Left ventricle myocardium superior (tissue), 1 donor: ENCODE measurements around the gene PLCB4. TPM values are rescaled to one million over a fixed set of nuclear protein-coding genes. Genes with fewer than 3 reads are reported as not detected.
"Not testable (repeated sequence)": the region's sequence is repeated elsewhere in the genome, so short reads cannot be mapped to it uniquely, and the experiment has no call there.

Experiments used
- ATAC-seq: fragments of 200-7000 bp; cut with Tn5 transposase; one replicate; pipeline ENCODE4 v1.9.1; 2020; ENCODE audit warnings: mild to moderate bottlenecking, moderate library complexity
- DNase-seq: peaks from one replicate; pipeline ENCODE4 v3.0.0-alpha.2; 2020
- intact Hi-C: fragments of 100-400 bp; cut with micrococcal nuclease; formaldehyde crosslinking; loops from one replicate; pipeline ENCODE4 v1.11.0; 2022
- long read RNA-seq: library from polyadenylated mRNA; unstranded; transcript quantifications from one replicate; pipeline ENCODE4 v2.0.0, GENCODE V29; 2021
- total RNA-seq: library from RNA; stranded (reverse); fragmentation: NEBNext Ultra II Directional; extraction: Animal tissue kit (Norgen Biotek cat#: 25700); gene quantifications from one replicate; pipeline ENCODE4 v1.2.1, GENCODE V29; 2021
- donor health status: DM: no; HTN: yes; CAD: no; lungs with severe emphysema.

Gene PLCB4
- 29.1 TPM for total RNA-seq
- long read RNA-seq, partial matches to known transcripts: 13 of 43 reads
- long read RNA-seq, other reads (novel, unspliced or antisense): 30 of 43 reads

- ATAC-seq (peak; percentile 33), DNase-seq (peak; percentile 73)
- intact Hi-C loops: loop anchor here (10.0 kb wide), 1 partner anchor 214 kb away; no protein-coding TSS in a partner anchor
These were observed at the start of gene PLCB4 for GRCh38 chr20:9068841-9069663. TSS of gene PLCB4 (plus strand) at chr20:9069087. CDS start at chr20:9307815, 238,728 bp downstream.

- intact Hi-C loops: no loop called here
- no peak for ATAC-seq
- DNase-seq: no peak
These were observed 49.1 kb upstream of the PLCB4 start for GRCh38 chr20:9019833-9020232.

DNA sequence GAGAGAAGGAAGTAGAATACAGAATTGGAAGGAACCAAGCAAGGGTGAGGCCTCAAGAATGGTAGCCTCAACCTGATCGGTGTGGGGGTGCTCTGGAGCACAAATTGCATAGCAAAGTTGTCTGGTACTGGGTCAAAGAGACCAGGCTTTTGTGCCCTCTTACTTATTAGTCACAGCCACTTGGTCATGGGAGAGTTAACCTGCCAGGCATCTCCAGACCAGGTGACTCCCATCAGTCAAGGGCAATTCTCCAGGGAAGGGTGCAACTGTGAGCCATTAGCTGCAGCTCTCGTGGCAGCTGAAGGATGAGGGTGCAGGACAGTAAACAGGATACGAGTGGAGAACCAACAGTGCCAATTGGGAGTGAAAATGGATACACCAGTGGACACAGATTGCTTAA, 47.7 kb upstream of the PLCB4 start:
- intact Hi-C loops: no loop called here
- ATAC-seq (no peak), DNase-seq (no peak)

GRCh38 chr20:9021699-9022098, 47.2 kb upstream of the PLCB4 start:
- ATAC-seq (peak; percentile 92), DNase-seq (no peak)
- intact Hi-C loops: no loop called here

GRCh38 chr20:9022376-9022775, 46.5 kb upstream of the PLCB4 start:
- intact Hi-C loops: no loop called here
- DNase-seq: no peak
- peak; percentile 86 for ATAC-seq

GRCh38 chr20:9024606-9025005, 44.3 kb upstream of the PLCB4 start:
- DNase-seq (no peak), ATAC-seq (no peak)
- intact Hi-C loops: no loop called here

- DNase-seq: no peak
- intact Hi-C loops: no loop called here
- no peak for ATAC-seq
These were observed 43.9 kb upstream of the PLCB4 start for GRCh38 chr20:9025011-9025410.

- intact Hi-C loops: no loop called here
- DNase-seq: no peak
- no peak for ATAC-seq
These were observed 43.2 kb upstream of the PLCB4 start for GRCh38 chr20:9025643-9026042.

DNA sequence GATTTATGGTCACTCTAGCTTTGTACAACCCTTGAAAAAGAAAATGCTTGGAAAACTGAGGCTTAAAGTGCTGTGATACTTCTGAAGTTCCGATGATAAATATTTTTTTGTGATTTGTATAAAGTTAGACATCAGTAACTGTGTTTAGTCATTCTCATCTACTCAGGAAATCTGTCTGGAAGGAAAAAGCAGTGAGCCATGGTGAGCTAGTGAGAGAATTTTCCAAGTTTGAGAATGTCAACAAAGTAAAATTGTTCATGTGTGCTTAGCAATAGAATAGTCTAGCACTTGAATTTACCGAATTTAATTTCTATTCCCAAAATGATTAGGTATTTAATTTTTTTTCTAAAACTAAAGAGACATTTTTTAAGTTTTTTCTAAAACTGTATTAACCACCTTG, 41.3 kb upstream of the PLCB4 start:
- ATAC-seq: no peak
- no peak for DNase-seq
- intact Hi-C loops: no loop called here

DNA sequence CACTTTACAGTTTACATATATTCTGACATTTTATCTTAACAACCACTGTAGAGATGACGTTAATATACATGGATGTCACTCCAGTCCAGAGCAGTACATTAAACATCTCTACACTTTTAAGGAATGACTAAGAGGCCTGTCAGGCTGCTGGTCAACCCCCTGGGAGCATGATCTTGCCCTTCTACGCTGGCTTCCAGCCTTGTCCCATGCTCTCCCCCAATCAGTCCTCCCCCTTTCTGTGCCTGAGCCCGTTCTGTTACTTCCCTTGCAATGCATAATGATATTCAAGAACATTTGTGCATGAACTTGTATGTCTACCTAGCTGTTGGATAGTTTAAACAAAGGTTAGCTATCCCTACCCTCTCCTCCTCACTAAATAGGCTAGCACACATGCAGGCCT, 40.5 kb upstream of the PLCB4 start:
- intact Hi-C loops: no loop called here
- DNase-seq (no peak), ATAC-seq (no peak)

DNA sequence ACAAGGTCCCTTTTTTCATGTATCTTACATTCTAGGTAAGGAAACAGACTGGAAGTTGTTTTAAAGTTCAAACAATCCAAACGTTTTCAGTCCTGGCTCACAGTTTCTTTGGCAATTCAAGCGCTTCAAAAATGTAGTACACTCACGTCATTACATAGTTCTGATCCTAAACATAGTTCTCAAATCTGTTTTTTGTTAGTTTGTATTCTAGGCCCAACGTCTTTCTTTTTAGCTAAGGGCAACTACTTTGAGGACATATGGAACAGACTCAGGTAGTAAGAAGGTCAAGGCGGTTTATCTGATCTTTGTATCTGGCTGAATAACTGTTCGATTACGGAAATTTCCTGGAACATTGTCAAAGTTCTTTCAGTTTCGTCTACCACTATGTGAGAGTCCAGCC, 36.9 kb upstream of the PLCB4 start:
- ATAC-seq (no peak), DNase-seq (no peak)
- intact Hi-C loops: no loop called here

GRCh38 chr20:9032758-9033157, 36.1 kb upstream of the PLCB4 start:
- DNase-seq: no peak
- no peak for ATAC-seq
- intact Hi-C loops: no loop called here

DNA sequence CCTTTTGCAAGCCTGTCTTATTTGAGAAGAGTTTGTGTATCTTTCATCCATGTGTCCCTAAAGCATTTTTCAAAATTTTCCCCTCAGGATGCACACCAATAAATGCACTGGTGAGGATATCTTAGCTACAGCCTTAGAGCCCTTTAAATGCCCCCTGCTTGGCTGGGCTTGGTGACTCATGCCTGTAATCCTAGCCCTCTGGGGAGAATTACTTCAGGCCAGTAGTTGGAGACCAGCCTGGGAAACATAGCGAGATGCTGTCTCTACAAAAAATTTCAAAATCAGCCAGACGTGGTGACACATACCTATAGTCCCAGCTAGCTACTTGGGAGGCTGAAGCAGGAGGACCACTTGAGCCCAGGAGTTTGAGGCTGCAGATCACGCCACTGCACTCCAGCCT, 33.8 kb upstream of the PLCB4 start:
- ATAC-seq: peak; percentile 64
- no peak for DNase-seq
- intact Hi-C loops: no loop called here

- DNase-seq: no peak
- intact Hi-C loops: no loop called here
- no peak for ATAC-seq
These were observed 32.3 kb upstream of the PLCB4 start for GRCh38 chr20:9036593-9036992.

- DNase-seq (no peak), ATAC-seq (no peak)
- intact Hi-C loops: no loop called here
These were observed 29.9 kb upstream of the PLCB4 start for GRCh38 chr20:9038791-9039535.

DNA sequence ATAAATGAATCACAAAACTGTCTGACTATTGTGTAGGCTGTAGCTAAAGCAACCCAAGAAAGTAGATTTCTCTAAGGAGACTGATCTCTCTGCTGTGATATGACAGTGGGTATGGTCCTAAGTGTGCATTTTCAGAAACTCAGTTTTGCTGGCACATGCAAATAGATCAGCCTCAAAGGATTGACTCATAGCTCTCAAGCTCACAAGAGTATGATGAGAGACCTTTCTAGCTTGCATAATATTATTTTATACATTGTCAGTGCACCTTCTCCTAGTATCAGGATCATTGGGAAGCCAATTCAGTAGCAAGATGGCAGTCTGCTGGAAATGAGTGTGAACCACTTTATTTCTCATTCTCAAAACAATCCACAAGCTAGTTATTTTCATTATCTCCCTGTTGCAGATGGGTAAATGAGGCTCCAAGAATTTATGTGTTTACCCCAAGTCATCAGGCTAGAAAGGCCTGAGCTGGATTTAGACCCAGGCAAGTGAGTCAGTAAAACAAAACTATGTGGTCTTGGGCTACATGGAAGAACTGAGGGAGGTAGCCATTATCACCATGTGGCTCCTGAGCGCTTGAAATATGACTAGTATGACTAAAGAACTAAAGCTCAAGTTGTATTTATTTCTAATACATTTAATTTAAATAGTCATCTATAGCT, 27.9 kb upstream of the PLCB4 start:
- no peak for ATAC-seq
- no peak for DNase-seq
- intact Hi-C loops: no loop called here

GRCh38 chr20:9043364-9043763, 25.5 kb upstream of the PLCB4 start:
- no peak for DNase-seq
- ATAC-seq: no peak
- intact Hi-C loops: no loop called here

DNA sequence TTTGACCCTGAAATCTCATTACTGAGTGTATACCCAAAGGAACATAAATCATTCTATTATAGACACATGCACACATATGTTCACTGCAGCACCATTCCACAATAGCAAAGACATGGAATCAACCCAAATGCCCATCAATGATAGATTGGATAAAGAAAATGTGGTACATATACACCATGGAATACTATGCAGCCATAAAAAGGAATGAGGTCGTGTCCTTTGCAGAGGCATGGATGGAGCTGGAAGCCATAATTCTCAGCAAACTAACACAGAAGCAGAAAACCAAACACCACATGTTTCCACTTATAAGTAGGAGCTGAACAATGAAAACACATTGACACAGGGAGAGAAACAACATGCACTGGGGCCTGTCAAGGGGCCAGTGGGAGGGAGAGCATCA, 21.0 kb upstream of the PLCB4 start:
- DNase-seq, ATAC-seq, intact Hi-C loops: not testable (repeated sequence)

DNA sequence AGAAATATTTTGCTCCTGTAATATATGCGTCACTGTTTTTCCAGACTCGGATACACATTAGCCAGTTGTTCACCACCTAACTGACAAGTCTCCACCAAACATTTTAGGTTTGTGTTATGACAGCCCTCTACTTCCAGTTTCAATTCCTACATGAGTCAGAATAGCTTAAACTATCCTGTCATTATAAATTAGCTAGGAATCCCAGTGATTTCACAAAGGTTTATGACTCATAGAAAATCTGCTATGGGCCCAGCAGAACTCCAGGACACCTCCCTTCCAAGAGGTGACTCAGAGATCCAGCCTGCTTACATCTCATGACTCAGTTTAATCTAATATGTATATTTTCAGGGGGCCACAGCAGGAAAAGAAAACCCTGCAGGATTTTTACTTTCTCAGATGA, 17.4 kb upstream of the PLCB4 start:
- ATAC-seq (no peak), DNase-seq (no peak)
- intact Hi-C loops: no loop called here

- no peak for ATAC-seq
- intact Hi-C loops: no loop called here
- DNase-seq: no peak
These were observed 16.8 kb upstream of the PLCB4 start for GRCh38 chr20:9052136-9052535.
